CD14-positive monocyte (primary cell): Measurements from ENCODE around the gene CYP2W1. TPM values are rescaled to one million over a fixed set of nuclear protein-coding genes. Genes with fewer than 3 reads are reported as not detected.

Experiments used
- DNase-seq, 3 donors: peaks; one replicate each; pipeline ENCODE4 v3.0.0-alpha.2; 2011 to 2022
- H2AFZ ChIP-seq: 2 replicates; pipeline ENCODE4 v1.6.0; 2012; ENCODE audit warnings: mild to moderate bottlenecking, low read depth, low read length, inconsistent platforms; ENCODE audit not compliant: insufficient read depth, poor library complexity, severe bottlenecking
- H3K27ac ChIP-seq, 2 donors: 1 replicate in 1 of 2; 2 replicates in 1 of 2; pipeline ENCODE4 v1.5.1; 2012 to 2013; ENCODE audit warnings: low read length in 2 of 2, control low read depth in 1 of 2, inconsistent platforms in 1 of 2, low read depth in 1 of 2, mild to moderate bottlenecking in 1 of 2
- H3K27me3 ChIP-seq, 2 donors: one replicate each; pipeline versions ENCODE4 v1.6.0 to v1.6.1; 2011 to 2013; ENCODE audit warnings: low read length in 2 of 2; ENCODE audit not compliant: control insufficient read depth in 2 of 2, insufficient read depth in 2 of 2
- H3K36me3 ChIP-seq, 2 donors: replicated peaks in 1 of 2; 1 replicate in 1 of 2; 2 replicates in 1 of 2; pipeline versions ENCODE4 v1.5.1 to v1.6.1; 2012 to 2013; ENCODE audit warnings: low read length in 2 of 2, control low read depth in 1 of 2, inconsistent platforms in 1 of 2, mild to moderate bottlenecking in 1 of 2; ENCODE audit not compliant: insufficient read depth in 2 of 2, control insufficient read depth in 1 of 2
- H3K4me1 ChIP-seq, 2 donors: 1 replicate in 1 of 2; 2 replicates in 1 of 2; pipeline versions ENCODE4 v1.5.1 to v1.6.1; 2012 to 2013; ENCODE audit warnings: low read length in 2 of 2, control low read depth in 1 of 2, inconsistent platforms in 1 of 2, mild to moderate bottlenecking in 1 of 2, moderate library complexity in 1 of 2; ENCODE audit not compliant: insufficient read depth in 2 of 2, control insufficient read depth in 1 of 2
- H3K4me2 ChIP-seq: replicated peaks from 2 replicates; pipeline ENCODE3; 2012; ENCODE audit warnings: low read length, moderate library complexity, mild to moderate bottlenecking; ENCODE audit not compliant: poor library complexity, severe bottlenecking; ENCODE audit errors: extremely low read depth
- H3K4me3 ChIP-seq, 3 experiments: fragments of 200-600 bp in 1 of 3; sonication (generic) in 1 of 3; replicated peaks in 1 of 3; 1 replicate in 2 of 3; 2 replicates in 1 of 3; pipeline ENCODE4 v1.5.1; 2011 to 2013; ENCODE audit warnings: low read length in 3 of 3, mild to moderate bottlenecking in 3 of 3, control low read depth in 2 of 3, low read depth in 2 of 3, inconsistent platforms in 1 of 3, moderate library complexity in 1 of 3
- H3K79me2 ChIP-seq: 2 replicates; pipeline ENCODE4 v1.6.0; 2012; ENCODE audit warnings: mild to moderate bottlenecking, control low read depth, inconsistent platforms, low read length, moderate library complexity; ENCODE audit not compliant: insufficient read depth
- H3K9ac ChIP-seq: 2 replicates; pipeline ENCODE4 v1.6.0; 2017; ENCODE audit warnings: low read length, mild to moderate bottlenecking; ENCODE audit not compliant: insufficient read depth, poor library complexity, severe bottlenecking
- H3K9me3 ChIP-seq, 2 donors: replicated peaks in 1 of 2; 1 replicate in 1 of 2; 2 replicates in 1 of 2; pipeline versions ENCODE4 v1.5.1 to v1.6.1; 2012 to 2013; ENCODE audit warnings: low read length in 2 of 2, control low read depth in 1 of 2; ENCODE audit not compliant: control insufficient read depth in 1 of 2, insufficient read depth in 1 of 2
- H4K20me1 ChIP-seq: 2 replicates; pipeline ENCODE4 v1.6.0; 2012; ENCODE audit warnings: mild to moderate bottlenecking, low read length, control low read depth, moderate library complexity; ENCODE audit not compliant: insufficient read depth
- H3K27ac Mint-ChIP-seq, 7 donors: one replicate each; pipeline ENCODE4 v1.8.0; 2020; ENCODE audit warnings: mild to moderate bottlenecking in 7 of 7, mixed read lengths in 7 of 7, moderate library complexity in 6 of 7, inconsistent platforms in 2 of 7
- H3K27me3 Mint-ChIP-seq, 3 donors: one replicate each; pipeline ENCODE4 v1.8.0; 2021 to 2022; ENCODE audit warnings: low read depth in 3 of 3, mild to moderate bottlenecking in 3 of 3, mixed read lengths in 3 of 3, moderate library complexity in 3 of 3, inconsistent platforms in 1 of 3
- H3K36me3 Mint-ChIP-seq, 2 donors: one replicate each; pipeline ENCODE4 v1.8.0; 2020; ENCODE audit warnings: mixed read lengths in 2 of 2, inconsistent platforms in 1 of 2, mild to moderate bottlenecking in 1 of 2
- H3K4me1 Mint-ChIP-seq: one replicate; pipeline ENCODE4 v1.8.0; 2020; ENCODE audit warnings: mild to moderate bottlenecking, mixed read lengths
- H3K4me3 Mint-ChIP-seq, 2 donors: one replicate each; pipeline ENCODE4 v1.8.0; 2020; ENCODE audit warnings: mild to moderate bottlenecking in 2 of 2, mixed read lengths in 2 of 2, moderate library complexity in 1 of 2
- H3K9me3 Mint-ChIP-seq, 7 donors: one replicate each; pipeline ENCODE4 v1.8.0; 2020 to 2022; ENCODE audit warnings: mixed read lengths in 7 of 7, mild to moderate bottlenecking in 6 of 7, moderate library complexity in 6 of 7, inconsistent platforms in 2 of 7
- WGBS: methylation state at CpG from one replicate; pipeline ENCODE4 v1.1.5; 2013; ENCODE audit warnings: missing lambda C conversion rate; ENCODE audit not compliant: insufficient coverage; 5-methylcytosine and 5-hydroxymethylcytosine counted together
- intact Hi-C, 2 donors: fragments of 100-400 bp; cut with micrococcal nuclease; formaldehyde crosslinking; loops; one replicate each; pipeline versions ENCODE4 v1.15.0 to v1.15.1; 2023
- polyA plus RNA-seq, 3 donors: library from polyadenylated mRNA; depleted of rRNA in 1 of 3; unstranded in 2 of 3; stranded (reverse) in 1 of 3; fragments of 300-500 nt in 2 of 3; fragments of >200 nt in 1 of 3; fragmentation: Illumina TruSeq in 2 of 3; gene quantifications; 1 replicate in 2 of 3; 2 replicates in 1 of 3; pipeline ENCODE4 v1.2.3, GENCODE V29; 2012 to 2021
- TF ChIP-seq, protein P1 (sequence below): fragments of 200-600 bp; IDR thresholded peaks from one replicate; pipeline ENCODE4 v1.8.0; 2022; ENCODE audit warnings: antibody characterized with exemption, mild to moderate bottlenecking

The CYP2W1 gene
- polyA plus RNA-seq, 3 donors: not detected

DNA sequence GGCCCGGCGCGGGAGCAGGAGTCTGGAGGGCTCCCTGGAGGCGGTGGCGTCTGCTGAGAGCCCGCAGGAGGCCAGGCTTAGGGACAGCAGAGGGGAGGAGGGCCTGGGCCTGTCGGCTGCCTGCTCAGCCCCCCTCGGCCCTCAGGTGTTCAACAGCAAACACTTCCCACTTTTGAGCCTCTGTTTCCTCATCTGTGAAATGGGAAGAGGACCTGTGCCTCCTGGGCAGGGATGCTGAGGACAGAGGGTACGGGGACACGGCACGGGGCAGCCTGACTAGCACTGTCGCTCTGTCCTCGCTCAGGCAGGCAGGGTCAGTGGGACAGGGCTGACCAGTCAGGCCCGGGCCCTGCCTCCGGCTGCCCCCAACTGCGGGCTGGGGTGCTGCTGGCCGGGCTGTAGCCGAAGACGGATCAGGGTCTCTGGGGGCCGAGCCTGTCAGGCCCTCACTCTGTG, 663 bp downstream of the CYP2W1 start:
- Histone ChIP-seq H3K36me3 (no peaks in the 10 kb centered on the region), H3K9me3 (no peaks in the 10 kb centered on the region), H3K9ac (no peak overlapping the region), H3K27ac (no peak overlapping the region), H2AFZ (no peak overlapping the region), H3K4me3 (no peak overlapping the region), H3K79me2 (no peaks in the 10 kb centered on the region), H3K4me1 (peaks cover 0 to 4% of the 10 kb centered on the region in 2 donors), H3K4me2 (no peak overlapping the region), H4K20me1 (no peaks in the 10 kb centered on the region), H3K27me3 (peaks cover 0 to 20% of the 10 kb centered on the region in 2 donors)
- intact Hi-C loops: no loop called here
- no peak for DNase-seq
- no peak overlapping the region for H3K4me3 Mint-ChIP-seq
- no peaks in the 10 kb centered on the region for H3K4me1 Mint-ChIP-seq
- no peaks in the 10 kb centered on the region for H3K36me3 Mint-ChIP-seq
- H3K27ac Mint-ChIP-seq: no peak overlapping the region
- H3K9me3 Mint-ChIP-seq: peaks cover 0 to 1% (median 0%) of the 10 kb centered on the region in 7 donors
- WGBS: 98% methylated on average over 19 of the region's 20 CpGs
- H3K27me3 Mint-ChIP-seq: peaks cover 9 to 33% (median 11%) of the 10 kb centered on the region in 3 donors
- TF ChIP-seq, protein P1, sequence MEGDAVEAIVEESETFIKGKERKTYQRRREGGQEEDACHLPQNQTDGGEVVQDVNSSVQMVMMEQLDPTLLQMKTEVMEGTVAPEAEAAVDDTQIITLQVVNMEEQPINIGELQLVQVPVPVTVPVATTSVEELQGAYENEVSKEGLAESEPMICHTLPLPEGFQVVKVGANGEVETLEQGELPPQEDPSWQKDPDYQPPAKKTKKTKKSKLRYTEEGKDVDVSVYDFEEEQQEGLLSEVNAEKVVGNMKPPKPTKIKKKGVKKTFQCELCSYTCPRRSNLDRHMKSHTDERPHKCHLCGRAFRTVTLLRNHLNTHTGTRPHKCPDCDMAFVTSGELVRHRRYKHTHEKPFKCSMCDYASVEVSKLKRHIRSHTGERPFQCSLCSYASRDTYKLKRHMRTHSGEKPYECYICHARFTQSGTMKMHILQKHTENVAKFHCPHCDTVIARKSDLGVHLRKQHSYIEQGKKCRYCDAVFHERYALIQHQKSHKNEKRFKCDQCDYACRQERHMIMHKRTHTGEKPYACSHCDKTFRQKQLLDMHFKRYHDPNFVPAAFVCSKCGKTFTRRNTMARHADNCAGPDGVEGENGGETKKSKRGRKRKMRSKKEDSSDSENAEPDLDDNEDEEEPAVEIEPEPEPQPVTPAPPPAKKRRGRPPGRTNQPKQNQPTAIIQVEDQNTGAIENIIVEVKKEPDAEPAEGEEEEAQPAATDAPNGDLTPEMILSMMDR: no peak

DNA sequence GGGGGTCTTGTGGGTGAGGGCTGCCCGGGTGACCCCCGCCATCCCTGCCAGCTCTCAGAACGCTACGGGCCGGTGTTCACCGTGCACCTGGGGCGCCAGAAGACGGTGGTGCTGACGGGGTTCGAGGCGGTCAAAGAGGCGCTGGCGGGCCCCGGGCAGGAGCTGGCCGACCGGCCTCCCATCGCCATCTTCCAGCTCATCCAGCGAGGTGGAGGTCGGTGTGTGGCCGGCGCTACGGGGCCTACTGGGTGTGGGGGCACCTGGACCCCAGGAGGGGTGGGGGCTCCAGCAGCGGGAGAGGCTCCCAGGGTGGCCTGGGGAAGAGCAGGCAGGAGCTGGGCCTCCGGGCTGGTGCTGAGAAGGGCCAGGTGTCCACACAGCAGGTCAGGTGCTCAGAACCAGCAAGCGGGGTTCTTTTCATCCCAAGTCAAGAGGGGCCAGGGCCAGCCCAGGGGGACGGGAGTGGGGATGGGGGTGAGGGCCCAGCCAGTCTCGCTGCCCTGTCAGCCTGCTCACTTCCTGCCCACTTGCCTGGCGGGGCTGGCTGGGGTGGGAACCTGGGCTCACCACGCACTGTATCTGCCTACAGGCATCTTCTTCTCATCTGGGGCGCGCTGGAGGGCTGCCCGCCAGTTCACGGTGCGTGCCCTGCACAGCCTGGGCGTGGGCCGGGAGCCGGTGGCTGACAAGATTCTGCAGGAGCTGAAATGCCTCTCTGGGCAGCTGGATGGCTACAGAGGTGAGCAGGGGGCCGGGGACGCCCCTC, 1.6 kb downstream of the CYP2W1 start:
- 89% methylated on average over 34 of the region's 39 CpGs for whole genome bisulfite sequencing

More for the DNA sequence above, 1.6 kb downstream of the CYP2W1 start:
- Histone ChIP-seq H3K4me2 (no peak overlapping the region), H3K36me3 (no peaks in the 10 kb centered on the region), H3K9me3 (no peaks in the 10 kb centered on the region), H4K20me1 (no peaks in the 10 kb centered on the region), H2AFZ (no peak overlapping the region), H3K27ac (no peak overlapping the region), H3K27me3 (peaks cover 0 to 21% of the 10 kb centered on the region in 2 donors), H3K9ac (no peak overlapping the region), H3K79me2 (no peaks in the 10 kb centered on the region), H3K4me3 (no peak overlapping the region), H3K4me1 (peaks cover 0 to 4% of the 10 kb centered on the region in 2 donors)
- Mint-ChIP-seq H3K36me3 (no peaks in the 10 kb centered on the region), H3K27ac (no peak overlapping the region), H3K27me3 (peaks cover 8 to 42% (median 9%) of the 10 kb centered on the region in 3 donors), H3K9me3 (no peaks in the 10 kb centered on the region), H3K4me3 (no peak overlapping the region), H3K4me1 (no peaks in the 10 kb centered on the region)
- intact Hi-C loops: no loop called here
- TF ChIP-seq, protein P1: no peak
- no peak for DNase-seq
